Left ventricle myocardium inferior (tissue), 1 donor: Measurements from ENCODE around the gene RBBP8NL. TPM values are rescaled to one million over a fixed set of nuclear protein-coding genes. Genes with fewer than 3 reads are reported as not detected.

ENCODE experiments used
- DNase-seq: peaks from one replicate; pipeline ENCODE4 v3.0.0-alpha.2; 2020
- H3K27ac ChIP-seq: fragments of 200-600 bp; replicated peaks from 2 replicates; pipeline ENCODE4 v1.8.0; 2021
- H3K27me3 ChIP-seq: fragments of 200-600 bp; 2 replicates; pipeline ENCODE4 v1.8.0; 2021; ENCODE audit warnings: low read depth
- H3K36me3 ChIP-seq: fragments of 200-600 bp; 2 replicates; pipeline ENCODE4 v1.8.0; 2021
- H3K4me1 ChIP-seq: fragments of 200-600 bp; 2 replicates; pipeline ENCODE4 v1.8.0; 2021
- H3K4me3 ChIP-seq: fragments of 200-600 bp; 2 replicates; pipeline ENCODE4 v1.8.0; 2021; ENCODE audit warnings: mild to moderate bottlenecking, moderate library complexity
- H3K9me3 ChIP-seq: fragments of 200-600 bp; replicated peaks from 2 replicates; pipeline ENCODE4 v1.8.0; 2021
- CTCF ChIP-seq: fragments of 200-600 bp; IDR thresholded peaks from 2 replicates; pipeline ENCODE4 v1.8.0; 2021; ENCODE audit warnings: antibody characterized with exemption, mild to moderate bottlenecking, borderline replicate concordance
- intact Hi-C: fragments of 100-400 bp; cut with micrococcal nuclease; formaldehyde crosslinking; loops from one replicate; pipeline ENCODE4 v1.11.0; 2022
- total RNA-seq: library from RNA; stranded (reverse); fragmentation: NEBNext Ultra II Directional; extraction: Animal tissue kit (Norgen Biotek cat#: 25700); gene quantifications from one replicate; pipeline ENCODE4 v1.2.1, GENCODE V29; 2021
- donor health status: DM: no; HTN: yes; CAD: no; lungs with severe emphysema.

The RBBP8NL gene
- total RNA-seq, 1 donor from 2014 or later, result not detected

GRCh38 chr20:62405981-62406513 is 21.3 kb downstream of the RBBP8NL start:
- intact Hi-C loops, result no loop called here
- no peak for TF ChIP-seq CTCF
- peak overlapping the region; percentile 78 for H3K4me3 ChIP-seq
- no peaks in the 10 kb centered on the region for H3K27me3 ChIP-seq
- peak overlapping the region; percentile 76 for H3K27ac ChIP-seq
- no peak for DNase-seq
- peaks cover 38% of the 10 kb centered on the region for H3K4me1 ChIP-seq
- H3K9me3 ChIP-seq, result no peaks in the 10 kb centered on the region
- no peaks in the 10 kb centered on the region for H3K36me3 ChIP-seq

DNA sequence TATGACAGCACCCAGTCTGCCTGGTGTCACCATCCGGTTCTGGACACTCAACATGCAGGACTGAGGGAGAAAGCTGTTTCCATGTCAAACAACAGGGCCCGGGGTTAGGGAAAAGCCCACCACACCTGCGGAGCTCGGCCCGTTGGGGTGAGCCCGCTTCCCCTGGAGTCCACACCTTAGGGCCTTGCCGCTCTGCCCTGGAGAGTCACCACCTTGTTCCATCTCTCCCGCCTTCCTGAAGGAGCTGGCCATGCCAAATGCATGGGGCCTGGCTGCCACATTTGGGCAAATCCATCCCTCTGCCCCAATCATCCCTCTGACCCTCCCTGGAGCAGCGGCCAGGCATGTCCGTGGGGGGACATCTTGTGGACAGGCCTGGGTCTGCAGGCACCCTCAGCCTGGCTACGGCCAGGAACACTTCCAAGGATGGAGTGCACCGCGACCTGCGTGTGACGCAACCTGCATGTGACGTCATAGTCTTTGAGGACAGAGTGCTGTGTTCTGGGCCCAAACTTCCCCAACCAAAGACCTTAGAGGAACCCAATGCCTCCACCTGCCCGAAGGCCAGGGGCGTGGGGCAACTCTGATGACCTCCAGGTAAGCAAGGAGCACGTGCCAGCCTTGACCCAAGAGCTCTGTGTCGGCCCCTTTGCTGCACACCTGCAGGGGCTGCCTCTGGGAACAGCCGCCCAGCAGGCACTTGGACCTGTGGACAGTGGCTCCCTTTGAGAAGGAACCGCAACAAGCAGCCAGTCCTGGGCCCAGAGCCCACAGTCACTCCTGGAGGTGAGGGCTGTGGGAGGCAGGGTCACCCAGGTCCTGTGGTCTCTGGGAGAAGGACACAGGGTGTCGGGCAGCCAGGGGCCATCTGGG is 22.0 kb downstream of the RBBP8NL start:
- intact Hi-C loops, result no loop called here
- Histone ChIP-seq H3K9me3 (no peaks in the 10 kb centered on the region), H3K36me3 (no peaks in the 10 kb centered on the region), H3K27ac (peak overlapping the region; percentile 76), H3K27me3 (no peaks in the 10 kb centered on the region), H3K4me1 (peaks cover 34% of the 10 kb centered on the region), H3K4me3 (peak overlapping the region; percentile 78)
- peak; percentile 73 for TF ChIP-seq CTCF
- DNase-seq, result peak; percentile 38

DNA sequence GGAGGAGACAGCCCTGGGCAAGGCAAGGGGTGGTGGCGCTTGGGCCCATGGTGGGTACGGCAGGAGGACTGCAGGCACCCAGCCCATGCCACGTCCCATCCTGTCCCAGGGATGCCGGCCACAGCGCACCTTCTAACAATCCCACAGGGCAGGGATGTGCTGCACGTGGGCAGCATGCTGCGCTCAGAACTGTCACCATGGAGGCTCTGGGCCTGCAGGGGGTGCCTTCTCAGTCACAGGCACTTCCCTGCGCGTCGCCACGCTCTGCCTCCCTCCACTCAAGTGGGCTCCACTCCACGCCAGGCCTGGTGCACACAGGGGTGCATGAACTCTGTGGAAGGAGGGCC is 22.6 kb downstream of the RBBP8NL start:
- DNase-seq, result no peak
- intact Hi-C loops, result no loop called here
- Histone ChIP-seq H3K27me3 (no peaks in the 10 kb centered on the region), H3K36me3 (no peaks in the 10 kb centered on the region), H3K4me1 (peaks cover 28% of the 10 kb centered on the region), H3K4me3 (no peak overlapping the region), H3K27ac (no peak overlapping the region), H3K9me3 (no peaks in the 10 kb centered on the region)
- TF ChIP-seq CTCF, result no peak

GRCh38 chr20:62404112-62404665 is 23.1 kb downstream of the RBBP8NL start:
- peaks cover 26% of the 10 kb centered on the region for H3K4me1 ChIP-seq
- no peaks in the 10 kb centered on the region for H3K27me3 ChIP-seq
- no peaks in the 10 kb centered on the region for H3K36me3 ChIP-seq
- TF ChIP-seq CTCF, result no peak
- H3K9me3 ChIP-seq, result no peaks in the 10 kb centered on the region
- no peak overlapping the region for H3K27ac ChIP-seq
- H3K4me3 ChIP-seq, result no peak overlapping the region
- no peak for DNase-seq
- intact Hi-C loops, result no loop called here

DNA sequence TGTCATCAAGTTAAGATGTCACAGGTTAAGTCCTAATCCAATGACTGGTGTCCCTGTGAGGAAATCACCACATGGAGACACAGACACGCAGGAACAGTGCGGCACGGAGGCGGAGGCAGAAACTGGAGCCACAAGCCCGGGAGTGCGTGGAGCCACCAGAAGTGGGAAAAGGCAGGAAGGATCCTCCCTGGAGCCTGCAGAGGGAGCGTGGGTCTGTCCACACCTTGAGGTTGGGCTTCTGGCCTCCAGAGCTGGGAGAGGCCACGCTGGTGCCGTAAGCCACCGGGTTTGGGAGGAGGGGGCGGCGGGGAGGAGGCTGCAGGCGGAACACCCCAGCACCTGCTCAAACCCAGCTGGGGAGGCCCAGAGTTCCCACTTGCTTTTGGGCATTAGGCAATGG is 24.0 kb downstream of the RBBP8NL start:
- no peaks in the 10 kb centered on the region for H3K9me3 ChIP-seq
- no peak overlapping the region for H3K4me3 ChIP-seq
- no peaks in the 10 kb centered on the region for H3K27me3 ChIP-seq
- H3K4me1 ChIP-seq, result peaks cover 26% of the 10 kb centered on the region
- no peak for TF ChIP-seq CTCF
- H3K36me3 ChIP-seq, result no peaks in the 10 kb centered on the region
- no peak overlapping the region for H3K27ac ChIP-seq
- intact Hi-C loops, result no loop called here
- no peak for DNase-seq
